Epithelial cell of esophagus (primary cell): Measurements from ENCODE around the gene LBHD1.

Source experiments
- DNase-seq: peaks from one replicate; pipeline ENCODE4 v3.0.0; 2010; ENCODE audit warnings: low read depth
- H3K4me3 ChIP-seq: 2 replicates; pipeline ENCODE4 v1.5.1; 2011; ENCODE audit warnings: mild to moderate bottlenecking, low read length, control low read depth
- TF ChIP-seq, protein P1 (sequence below): IDR thresholded peaks from 2 replicates; pipeline ENCODE4 v1.5.1; 2011; ENCODE audit warnings: low read depth, mild to moderate bottlenecking, low read length, control low read depth, inconsistent platforms; ENCODE audit not compliant: insufficient read depth; ENCODE audit errors: missing control alignments

The LBHD1 gene

DNA sequence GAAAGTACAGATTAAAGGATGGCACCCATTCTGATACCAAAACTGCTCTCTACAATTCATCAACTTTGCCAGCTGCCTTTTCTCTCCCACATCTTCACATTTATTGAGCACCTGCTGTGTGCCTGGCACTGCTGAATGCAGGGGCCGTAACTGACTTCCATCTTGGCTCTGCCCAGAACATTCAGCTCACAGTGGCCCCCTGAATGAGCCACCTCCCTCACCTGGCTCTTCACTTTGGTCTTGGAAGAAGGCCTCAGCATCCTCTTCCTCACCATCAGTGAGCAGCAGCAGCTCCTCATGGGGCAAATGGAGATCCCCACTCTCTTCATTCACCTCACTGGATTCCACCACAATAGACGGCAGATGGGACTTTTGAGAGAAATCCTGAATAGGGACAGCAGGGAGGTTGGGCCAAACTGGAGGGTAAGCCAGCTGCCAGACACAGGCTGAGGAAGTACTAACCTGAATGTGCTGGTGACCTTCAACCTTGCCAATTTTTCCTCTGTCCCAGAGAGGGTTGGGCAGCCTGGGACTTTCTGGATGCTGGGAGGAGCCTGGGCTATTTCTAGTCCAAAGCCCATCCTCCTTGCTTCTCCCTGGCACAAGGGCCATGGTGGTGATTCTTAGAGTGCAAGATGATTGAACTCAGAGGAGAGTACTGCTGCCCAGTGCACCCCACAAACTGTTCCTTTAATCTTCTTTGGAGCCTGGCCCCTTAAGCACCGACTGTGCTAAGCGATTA, 2.5 kb downstream of the LBHD1 start:
- DNase-seq = no peak
- TF ChIP-seq, protein P1, sequence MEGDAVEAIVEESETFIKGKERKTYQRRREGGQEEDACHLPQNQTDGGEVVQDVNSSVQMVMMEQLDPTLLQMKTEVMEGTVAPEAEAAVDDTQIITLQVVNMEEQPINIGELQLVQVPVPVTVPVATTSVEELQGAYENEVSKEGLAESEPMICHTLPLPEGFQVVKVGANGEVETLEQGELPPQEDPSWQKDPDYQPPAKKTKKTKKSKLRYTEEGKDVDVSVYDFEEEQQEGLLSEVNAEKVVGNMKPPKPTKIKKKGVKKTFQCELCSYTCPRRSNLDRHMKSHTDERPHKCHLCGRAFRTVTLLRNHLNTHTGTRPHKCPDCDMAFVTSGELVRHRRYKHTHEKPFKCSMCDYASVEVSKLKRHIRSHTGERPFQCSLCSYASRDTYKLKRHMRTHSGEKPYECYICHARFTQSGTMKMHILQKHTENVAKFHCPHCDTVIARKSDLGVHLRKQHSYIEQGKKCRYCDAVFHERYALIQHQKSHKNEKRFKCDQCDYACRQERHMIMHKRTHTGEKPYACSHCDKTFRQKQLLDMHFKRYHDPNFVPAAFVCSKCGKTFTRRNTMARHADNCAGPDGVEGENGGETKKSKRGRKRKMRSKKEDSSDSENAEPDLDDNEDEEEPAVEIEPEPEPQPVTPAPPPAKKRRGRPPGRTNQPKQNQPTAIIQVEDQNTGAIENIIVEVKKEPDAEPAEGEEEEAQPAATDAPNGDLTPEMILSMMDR = no peak
- no peak overlapping the region for H3K4me3 ChIP-seq

GRCh38 chr11:62667460-62667859, 4.6 kb downstream of the LBHD1 start:
- TF ChIP-seq, protein P1 = no peak
- no peak for DNase-seq
- peak overlapping the region; percentile 99 for H3K4me3 ChIP-seq

DNA sequence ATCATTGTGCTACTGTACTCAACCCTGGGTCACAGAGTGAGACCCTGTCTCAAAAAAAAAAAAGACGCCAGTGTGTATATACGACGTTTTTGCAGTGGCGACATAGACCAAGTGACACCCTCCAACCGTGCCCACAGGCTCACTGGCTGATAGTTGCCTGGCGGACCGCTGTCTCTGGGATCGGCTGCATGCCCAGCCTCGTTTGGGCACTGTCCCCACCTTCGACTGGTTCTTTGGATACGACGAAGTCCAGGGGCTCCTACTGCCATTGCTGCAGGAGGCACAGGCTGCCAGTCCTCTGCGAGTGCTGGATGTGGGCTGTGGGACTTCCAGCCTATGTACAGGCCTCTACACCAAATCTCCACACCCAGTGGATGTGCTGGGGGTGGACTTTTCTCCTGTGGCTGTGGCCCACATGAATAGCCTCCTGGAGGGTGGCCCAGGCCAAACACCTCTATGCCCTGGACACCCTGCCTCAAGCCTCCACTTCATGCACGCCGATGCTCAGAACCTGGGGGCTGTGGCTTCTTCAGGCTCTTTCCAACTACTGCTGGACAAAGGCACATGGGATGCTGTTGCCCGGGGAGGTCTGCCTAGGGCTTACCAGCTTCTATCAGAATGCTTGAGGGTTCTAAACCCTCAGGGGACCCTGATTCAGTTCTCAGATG, 5.7 kb downstream of the LBHD1 start:
- DNase-seq = no peak
- TF ChIP-seq, protein P1 = no peak
- peak overlapping the region; percentile 99 for H3K4me3 ChIP-seq

GRCh38 chr11:62665599-62666258, 6.3 kb downstream of the LBHD1 start:
- TF ChIP-seq, protein P1 = no peak
- peak; percentile 34 for DNase-seq
- H3K4me3 ChIP-seq = peak overlapping the region; percentile 99

- TF ChIP-seq, protein P1 = no peak
- DNase-seq = peak; percentile 91
- H3K4me3 ChIP-seq = peak within 1 kb of the TSS; percentile 99
Measured at GRCh38 chr11:62665075-62665598, 6.9 kb downstream of the LBHD1 start, which contains the start of the genes C11orf98 and CSKMT. Gene C11orf98 (minus strand): TSS chr11:62665210. CDS start chr11:62665169, 41 bp downstream. Gene CSKMT (plus strand): TSS chr11:62665312. CDS start chr11:62665880, 568 bp downstream.

- TF ChIP-seq, protein P1 = no peak
- peak; percentile 81 for DNase-seq
- peak overlapping the region; percentile 99 for H3K4me3 ChIP-seq
Measured at GRCh38 chr11:62664405-62665074, 7.5 kb downstream of the LBHD1 start.
